IMR-90 (cell line): ENCODE measurements around the gene PITX1. TPM values are rescaled to one million over a fixed set of nuclear protein-coding genes. Genes with fewer than 3 reads are reported as not detected.

Experiments used
- ATAC-seq: fragments of 200-7000 bp; cut with Tn5 transposase; 2 replicates; pipeline ENCODE4 v1.9.1; 2020; ENCODE audit warnings: low read depth, mild to moderate bottlenecking, moderate library complexity
- BruUV-seq: library from RNA; stranded (reverse); fragments of 400-500 nt; replicated peaks from 2 replicates; lab custom pipeline; 2021; lab: Mats Ljungman, UMichigan
- CTCF ChIA-PET: fragments of 300-600 bp; formaldehyde crosslinking; extraction: SDS; loops from one replicate; lab custom pipeline; 2021; ENCODE audit warnings: antibody characterized with exemption; lab: Yijun Ruan, JAX
- POLR2A ChIA-PET: fragments of 300-600 bp; sonication (Branson Sonifier 250); formaldehyde crosslinking; loops from one replicate; lab custom pipeline; 2022; ENCODE audit warnings: antibody characterized with exemption; ENCODE audit not compliant: unreplicated experiment; lab: Charles Lee
- DNase-seq: peaks from one replicate; pipeline ENCODE4 v3.0.0; 2013
- H2AFZ ChIP-seq: replicated peaks from 2 replicates; pipeline ENCODE3; 2013; ENCODE audit warnings: low read length, mild to moderate bottlenecking; ENCODE audit not compliant: poor library complexity
- H2AK5ac ChIP-seq: 2 replicates; pipeline ENCODE4 v1.6.1; 2013; ENCODE audit warnings: low read depth, low read length, inconsistent platforms
- H2AK9ac ChIP-seq: replicated peaks from 2 replicates; pipeline ENCODE3; 2013; ENCODE audit warnings: mild to moderate bottlenecking, low read depth, low read length, moderate library complexity; ENCODE audit not compliant: poor library complexity
- H2BK120ac ChIP-seq: 2 replicates; pipeline ENCODE4 v1.6.1; 2013; ENCODE audit warnings: low read depth, low read length, inconsistent platforms
- H2BK15ac ChIP-seq: 3 replicates; pipeline ENCODE4 v1.6.1; 2013; ENCODE audit warnings: low read depth, low read length, inconsistent platforms
- H2BK20ac ChIP-seq: 2 replicates; pipeline ENCODE4 v1.6.1; 2013; ENCODE audit warnings: low read depth, mild to moderate bottlenecking, inconsistent platforms, low read length, moderate library complexity
- H2BK5ac ChIP-seq: 2 replicates; pipeline ENCODE4 v1.6.1; 2013; ENCODE audit warnings: mild to moderate bottlenecking, low read depth, low read length, inconsistent platforms; ENCODE audit not compliant: poor library complexity, severe bottlenecking
- H3K14ac ChIP-seq: replicated peaks from 2 replicates; pipeline ENCODE4 v1.6.1; 2013; ENCODE audit warnings: low read depth, low read length, inconsistent platforms
- H3K18ac ChIP-seq: 2 replicates; pipeline ENCODE4 v1.6.1; 2013; ENCODE audit warnings: low read depth, low read length, control low read depth
- H3K23ac ChIP-seq: 2 replicates; pipeline ENCODE4 v1.6.1; 2013; ENCODE audit warnings: low read depth, low read length, inconsistent platforms
- H3K27ac ChIP-seq: 2 replicates; pipeline ENCODE4 v1.5.1; 2013; ENCODE audit warnings: mild to moderate bottlenecking, control low read depth, low read length; ENCODE audit not compliant: insufficient read depth
- H3K27me3 ChIP-seq: 2 replicates; pipeline ENCODE4 v1.6.1; 2013; ENCODE audit warnings: low read length; ENCODE audit not compliant: control insufficient read depth, insufficient read depth
- H3K36me3 ChIP-seq: 2 replicates; pipeline ENCODE4 v1.6.1; 2013; ENCODE audit warnings: low read length, mixed read lengths; ENCODE audit not compliant: control insufficient read depth, insufficient read depth
- H3K4ac ChIP-seq: 2 replicates; pipeline ENCODE4 v1.6.1; 2013; ENCODE audit warnings: low read depth, low read length, inconsistent platforms
- H3K4me1 ChIP-seq: 2 replicates; pipeline ENCODE4 v1.6.1; 2013; ENCODE audit warnings: low read length, mixed read lengths; ENCODE audit not compliant: control insufficient read depth, insufficient read depth
- H3K4me2 ChIP-seq: 2 replicates; pipeline ENCODE4 v1.6.1; 2013; ENCODE audit warnings: low read depth, mild to moderate bottlenecking, control low read depth, low read length, moderate library complexity
- H3K4me3 ChIP-seq: 2 replicates; pipeline ENCODE4 v1.5.1; 2013; ENCODE audit warnings: low read depth, mild to moderate bottlenecking, control low read depth, low read length, moderate library complexity; ENCODE audit not compliant: insufficient read depth
- H3K56ac ChIP-seq: 2 replicates; pipeline ENCODE4 v1.6.1; 2013; ENCODE audit warnings: low read length, inconsistent platforms; ENCODE audit not compliant: insufficient read depth; ENCODE audit errors: extremely low read depth
- H3K79me1 ChIP-seq, 2 experiments: 2 replicates each; pipeline ENCODE4 v1.6.1; 2013; ENCODE audit warnings: low read length in 2 of 2, inconsistent platforms in 1 of 2, low read depth in 1 of 2
- H3K9ac ChIP-seq: 2 replicates; pipeline ENCODE4 v1.6.1; 2013; ENCODE audit warnings: low read depth, low read length, control low read depth
- H3K9me1 ChIP-seq: 2 replicates; pipeline ENCODE4 v1.6.1; 2013; ENCODE audit warnings: low read length, inconsistent platforms; ENCODE audit not compliant: insufficient read depth
- H3K9me3 ChIP-seq: 2 replicates; pipeline ENCODE4 v1.6.1; 2013; ENCODE audit warnings: low read length; ENCODE audit not compliant: control insufficient read depth, insufficient read depth
- H4K20me1 ChIP-seq: 2 replicates; pipeline ENCODE4 v1.6.1; 2013; ENCODE audit warnings: low read length, inconsistent platforms; ENCODE audit not compliant: insufficient read depth
- H4K5ac ChIP-seq: 2 replicates; pipeline ENCODE4 v1.6.1; 2013; ENCODE audit warnings: mild to moderate bottlenecking, low read depth, low read length, control low read depth
- H4K8ac ChIP-seq, 2 experiments: 2 replicates each; pipeline ENCODE4 v1.6.1; 2013; ENCODE audit warnings: low read depth in 2 of 2, low read length in 2 of 2, control low read depth in 1 of 2, inconsistent platforms in 1 of 2
- H4K91ac ChIP-seq: 2 replicates; pipeline ENCODE4 v1.6.1; 2013; ENCODE audit warnings: low read depth, low read length, inconsistent platforms; ENCODE audit not compliant: insufficient read depth
- BHLHE40 ChIP-seq: fragments of 150-350 bp; IDR thresholded peaks from 2 replicates; pipeline ENCODE4 v1.6.1; 2016; ENCODE audit warnings: mild to moderate bottlenecking, low read depth, low read length
- CEBPB ChIP-seq: IDR thresholded peaks from 2 replicates; pipeline ENCODE4 v1.6.1; 2012; ENCODE audit warnings: low read depth, low read length, improper control_type of control experiment
- MXI1 ChIP-seq: IDR thresholded peaks from 2 replicates; pipeline ENCODE4 v1.6.1; 2012; ENCODE audit warnings: low read depth, mild to moderate bottlenecking, low read length, moderate library complexity, borderline replicate concordance
- NFE2L2 ChIP-seq: fragments of 150-350 bp; IDR thresholded peaks from 2 replicates; pipeline ENCODE4 v1.6.1; 2016; ENCODE audit warnings: low read depth, mild to moderate bottlenecking, low read length
- RAD21 ChIP-seq: IDR thresholded peaks from 2 replicates; pipeline ENCODE4 v1.6.1; 2012; ENCODE audit warnings: low read length, improper control_type of control experiment
- WGBS, 2 experiments: methylation state at CpG; one replicate each; pipeline versions ENCODE4 v1.1.5 to v1.1.7; 2013; ENCODE audit warnings: missing lambda C conversion rate in 2 of 2; ENCODE audit not compliant: insufficient read length in 1 of 2; ENCODE audit errors: extremely low coverage in 2 of 2; 5-methylcytosine and 5-hydroxymethylcytosine counted together
- dilution Hi-C: fragments of 300-500 bp; cut with HindIII; formaldehyde crosslinking; loops from one replicate; pipeline ENCODE4 v1.14.3; 2018; ENCODE audit warnings: low sequenced_read_pairs; ENCODE audit not compliant: unreplicated experiment
- in situ Hi-C: fragments of 300-500 bp; cut with MboI; formaldehyde crosslinking; loops from 3 replicates; pipeline ENCODE4 v1.14.3; 2019; ENCODE audit warnings: low sequenced_read_pairs, inconsistent platforms, mixed read lengths
- intact Hi-C: fragments of 100-400 bp; cut with micrococcal nuclease; formaldehyde crosslinking; loops from 2 replicates; pipeline ENCODE4 v1.10.0; 2022
- polyA plus RNA-seq, 3 experiments: library from polyadenylated mRNA; depleted of rRNA; stranded (reverse); fragments of >200 nt; gene quantifications; 2 replicates each; pipeline ENCODE4 v1.2.3, GENCODE V29; 2012; ENCODE audit warnings: low replicate concordance in 1 of 3
- total RNA-seq: library from RNA; depleted of rRNA; stranded (reverse); fragments of >200 nt; gene quantifications from 2 replicates; pipeline ENCODE4 v1.2.3, GENCODE V29; 2012
- TF ChIP-seq, protein P1 (sequence below): fragments of 150-350 bp; IDR thresholded peaks from 2 replicates; pipeline ENCODE4 v1.6.1; 2017; ENCODE audit warnings: mild to moderate bottlenecking, antibody characterized with exemption, low read length, low read depth

The PITX1 gene
- total and polyA plus RNA-seq, 2 of the 4 experiments (the other 2 are of a cell fraction), result 10.4 to 29.8 TPM

- POLR2A ChIA-PET, result interaction anchor here (1.7 kb wide), 1 partner anchor 107 kb away, joined by 4 read pairs; no protein-coding TSS in a partner anchor
- in situ Hi-C loops, result no loop called here
- Histone ChIP-seq H3K9me3 (peaks cover 7% of the 10 kb centered on the region), H2AK9ac (peak overlapping the region; percentile 18), H3K4me1 (peaks cover 19% of the 10 kb centered on the region; the same call in 1 of the 2 replicates), H2BK120ac (peak overlapping the region; percentile 35; the same call in 1 of the 2 replicates), H3K4me2 (peak overlapping the region; percentile 88), H3K36me3 (peaks cover 28% of the 10 kb centered on the region), H3K4me3 (peak overlapping the region; percentile 60), H3K18ac (peak overlapping the region; percentile 27), H3K56ac (peak overlapping the region; percentile 48), H2AFZ (peak overlapping the region; percentile 72), H4K20me1 (peaks cover 20% of the 10 kb centered on the region), H2BK5ac (peak overlapping the region; percentile 26), H2AK5ac (peak overlapping the region; percentile 42; the same call in 1 of the 2 replicates), H4K91ac (peak overlapping the region; percentile 64), H3K4ac (peak overlapping the region; percentile 83), H3K27ac (peak overlapping the region; percentile 73), H3K9me1 (0 out of 2 replicates have a peak, but pooled peaks cover 6% of the 10 kb centered on the region), H3K23ac (peak overlapping the region; percentile 80), H3K14ac (peak overlapping the region; percentile 90), H3K79me1 (peaks cover 3 to 31% of the 10 kb centered on the region in 2 experiments; a peak in 3 of 4 replicates), H3K9ac (peak overlapping the region; percentile 95), H3K27me3 (peaks cover 14% of the 10 kb centered on the region), H4K8ac (peak overlapping the region; percentile 50 to 67), H2BK15ac (0 out of 3 replicates have a peak overlapping the region, but pooled peaks have one; percentile 33), H2BK20ac (peak overlapping the region; percentile 32; the same call in 1 of the 2 replicates), H4K5ac (peak overlapping the region; percentile 0; the same call in 1 of the 2 replicates)
- TF ChIP-seq BHLHE40 (no peak), CEBPB (peak; percentile 64; the same call in 1 of the 2 replicates), RAD21 (no peak), NFE2L2 (no peak), MXI1 (peak; percentile 66; the same call in 1 of the 2 replicates)
- TF ChIP-seq, protein P1, sequence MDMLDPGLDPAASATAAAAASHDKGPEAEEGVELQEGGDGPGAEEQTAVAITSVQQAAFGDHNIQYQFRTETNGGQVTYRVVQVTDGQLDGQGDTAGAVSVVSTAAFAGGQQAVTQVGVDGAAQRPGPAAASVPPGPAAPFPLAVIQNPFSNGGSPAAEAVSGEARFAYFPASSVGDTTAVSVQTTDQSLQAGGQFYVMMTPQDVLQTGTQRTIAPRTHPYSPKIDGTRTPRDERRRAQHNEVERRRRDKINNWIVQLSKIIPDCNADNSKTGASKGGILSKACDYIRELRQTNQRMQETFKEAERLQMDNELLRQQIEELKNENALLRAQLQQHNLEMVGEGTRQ, result no peak
- CTCF ChIA-PET, result interaction anchor here (0.9 to 1.1 kb wide), 2 partner anchors 158 to 175 kb away, joined by 3 to 4 read pairs; no protein-coding TSS in a partner anchor
- dilution Hi-C loops, result no loop called here
- WGBS, 2 experiments, result 1% methylated on average over 37 of the region's 89 CpGs; no CpG with 5 or more reads in 1 of the 2 experiments
- ATAC-seq (peak; percentile 25), DNase-seq (peak; percentile 56)
- intact Hi-C loops, result loop anchor here (2.0 to 5.0 kb wide), 4 partner anchors 106 to 229 kb away; no protein-coding TSS in a partner anchor
- BruUV-seq, result no TSS peak
These were observed 798 bp downstream of the PITX1 start for GRCh38 chr5:135032999-135033861.
